Stimulated activated CD8-positive, alpha-beta memory T cell treated with anti-CD3 and anti-CD28 coated beads, Interleukin-12 subunit alpha, Interleukin-12 subunit beta, amount 100 ng/mL, for 4 hours (primary cell): ENCODE data around the gene BAZ1A.
A peak's percentile ranks its signal among the peaks of the same experiment; 100 is the strongest.

Experiments
- DNase-seq: peaks from one replicate; pipeline ENCODE4 v3.0.0-alpha.2; 2020; ENCODE audit warnings: low read depth

Gene BAZ1A

DNA sequence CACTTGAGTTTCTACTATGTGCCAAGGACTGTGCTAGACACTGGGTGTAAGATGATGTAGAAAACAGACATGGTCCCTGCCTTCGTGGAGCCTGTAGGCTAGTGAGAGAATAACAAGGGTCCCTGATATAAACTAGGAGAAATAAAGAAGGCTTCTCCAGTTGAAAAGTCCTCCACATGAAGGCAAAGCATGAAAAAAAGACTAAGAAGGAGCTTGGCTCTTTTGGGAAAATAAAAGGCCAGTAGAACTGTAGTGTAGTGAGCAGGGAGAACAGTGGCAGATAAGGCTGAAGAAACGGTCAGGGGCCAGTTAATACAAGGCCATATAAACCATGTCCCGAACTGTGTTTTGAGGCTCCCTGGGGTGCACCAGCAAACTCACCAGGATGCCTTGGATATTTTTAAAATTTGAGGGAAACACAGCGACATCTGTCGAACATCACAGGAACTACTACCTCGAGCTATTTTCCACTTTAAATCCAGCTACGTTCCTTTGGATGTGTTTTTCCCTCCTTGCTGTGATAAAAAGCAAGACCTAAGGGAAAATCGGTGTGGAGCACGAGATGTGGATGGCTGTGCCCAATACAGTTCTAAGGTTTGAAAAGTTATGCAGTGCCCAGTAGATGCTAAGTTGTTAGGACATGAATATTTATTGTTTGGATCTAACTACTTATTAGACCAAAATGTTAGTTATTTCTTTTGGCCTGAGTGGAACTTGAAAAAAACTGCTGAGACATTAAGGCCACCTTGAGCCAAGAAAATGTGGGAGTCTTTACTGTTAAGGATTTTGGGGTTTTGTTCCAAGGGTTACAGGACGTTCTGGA is 152.2 kb downstream of the BAZ1A start:
- DNase-seq: no peak

DNA sequence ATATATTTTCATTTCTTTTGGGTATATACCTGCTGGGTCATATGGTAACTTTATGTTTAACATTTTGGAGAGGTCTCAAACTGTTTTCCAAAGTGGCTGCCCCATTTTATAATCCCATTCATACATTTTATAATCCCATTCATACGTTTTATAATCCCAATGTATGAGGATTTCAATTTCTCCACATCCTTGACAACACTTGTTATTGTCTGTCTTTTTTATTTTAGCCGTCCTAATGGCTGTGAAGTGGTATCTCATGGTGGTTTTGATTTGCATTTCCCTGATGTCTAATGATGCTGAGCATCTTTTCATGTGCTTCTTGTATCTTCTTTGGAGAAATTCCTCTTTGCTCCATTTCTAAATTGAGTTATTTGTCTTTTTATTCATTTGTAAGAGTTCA is 154.0 kb downstream of the BAZ1A start:
- no peak for DNase-seq

DNA sequence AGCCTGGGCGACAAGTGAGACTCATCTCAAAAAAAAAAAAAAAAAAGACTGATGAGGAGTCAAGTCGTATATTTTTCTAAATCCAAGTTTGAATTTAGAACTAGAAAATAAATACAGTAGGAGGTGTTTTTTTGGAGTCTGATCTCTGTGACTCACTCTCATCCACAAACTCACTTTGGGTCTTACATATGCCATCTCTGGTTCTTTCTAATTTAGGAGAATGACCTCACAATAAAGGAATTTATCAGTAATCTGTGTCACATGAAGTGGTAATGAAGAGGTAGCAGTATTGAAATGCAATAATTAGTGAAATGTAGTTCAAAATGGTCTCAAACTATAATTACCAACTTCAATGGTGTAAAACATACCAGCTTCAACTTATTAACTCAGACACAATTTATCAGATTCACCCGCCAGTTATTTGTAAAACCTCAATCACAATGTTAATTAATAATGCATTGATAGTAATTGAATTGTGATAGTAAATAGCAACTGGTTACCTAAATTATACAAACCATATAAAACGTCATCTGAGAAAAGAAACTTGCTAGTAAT is 156.3 kb downstream of the BAZ1A start:
- DNase-seq: no peak

DNA sequence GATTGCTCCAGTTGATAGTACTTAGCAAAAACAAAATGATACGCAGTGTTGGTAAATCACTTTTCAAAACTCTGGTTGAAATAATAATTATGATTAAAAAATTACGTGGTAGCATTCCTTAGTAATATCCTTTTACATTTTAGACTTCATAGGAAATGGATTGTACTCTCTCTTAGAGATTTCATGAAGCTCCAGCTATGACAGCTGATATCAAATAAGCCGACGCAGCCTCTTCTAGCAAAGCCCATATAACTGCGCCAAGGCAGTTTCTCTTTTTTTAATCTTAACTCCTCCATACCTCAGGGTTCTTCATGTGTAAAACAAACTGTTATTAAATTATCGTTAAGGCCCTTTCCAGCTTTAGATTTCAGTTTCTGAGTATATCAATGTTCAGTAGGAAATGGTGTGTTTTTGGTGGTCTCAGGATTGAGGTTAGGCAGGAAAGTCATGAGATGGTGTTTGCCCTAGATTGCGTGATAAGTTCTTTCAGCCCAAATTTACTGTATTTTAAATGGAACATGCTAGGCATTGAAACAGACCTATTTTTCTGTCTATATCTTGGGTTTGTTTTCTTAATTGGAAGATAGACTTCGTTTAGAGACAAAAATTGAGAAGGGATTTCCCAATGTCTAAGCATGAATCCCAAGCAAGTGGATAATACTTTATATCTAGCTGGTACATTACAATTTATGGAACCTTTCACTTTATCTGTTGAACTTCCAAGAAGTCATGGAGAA is 159.9 kb downstream of the BAZ1A start:
- DNase-seq: no peak

DNA sequence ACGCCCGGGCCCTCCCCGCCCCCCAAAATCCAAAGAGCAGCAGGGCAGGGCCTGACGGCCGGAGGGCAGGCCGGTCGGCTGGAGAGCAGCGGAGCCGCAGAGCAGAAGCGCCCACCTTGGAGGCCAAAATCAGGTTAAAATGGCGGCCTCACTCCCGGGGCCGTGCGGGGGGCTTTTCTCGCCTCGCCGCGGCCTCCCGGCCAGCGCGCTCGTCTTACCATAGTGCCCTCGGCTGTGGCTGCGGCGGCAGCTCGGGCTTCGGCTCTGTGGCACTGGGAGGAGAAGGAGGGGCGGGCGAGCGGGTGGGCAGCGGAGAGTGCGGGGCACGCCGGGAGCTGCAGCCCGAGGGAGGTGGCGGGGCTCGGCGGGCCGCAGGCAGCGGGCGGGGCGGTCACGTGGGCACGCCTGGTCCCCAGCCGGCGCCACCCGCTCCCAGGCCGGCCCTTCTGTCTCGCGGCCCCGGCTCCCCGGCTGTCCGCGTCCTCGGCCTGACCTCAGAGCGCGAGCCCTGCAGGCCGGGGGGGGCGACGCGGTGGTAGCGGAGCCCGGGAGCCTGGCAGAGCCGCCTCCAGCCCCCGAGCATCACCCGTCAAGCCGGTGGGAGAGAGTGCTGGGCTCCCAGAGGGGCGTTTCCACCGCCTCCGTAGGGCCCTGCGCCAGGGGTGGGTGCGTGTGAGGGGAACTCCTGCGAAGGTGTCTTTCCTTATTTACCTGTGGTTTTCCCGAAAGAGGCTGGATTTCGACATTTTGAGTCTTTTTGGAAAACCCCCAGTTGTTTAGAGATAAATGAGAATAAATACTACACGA is 160.6 kb downstream of the BAZ1A start, which contains the start of gene CFL2:
TSS of gene CFL2 (minus strand) at position 274 of the 807 bp plus-strand sequence. CDS start at position 221, 53 bp downstream.
- peak; percentile 58 for DNase-seq

DNA sequence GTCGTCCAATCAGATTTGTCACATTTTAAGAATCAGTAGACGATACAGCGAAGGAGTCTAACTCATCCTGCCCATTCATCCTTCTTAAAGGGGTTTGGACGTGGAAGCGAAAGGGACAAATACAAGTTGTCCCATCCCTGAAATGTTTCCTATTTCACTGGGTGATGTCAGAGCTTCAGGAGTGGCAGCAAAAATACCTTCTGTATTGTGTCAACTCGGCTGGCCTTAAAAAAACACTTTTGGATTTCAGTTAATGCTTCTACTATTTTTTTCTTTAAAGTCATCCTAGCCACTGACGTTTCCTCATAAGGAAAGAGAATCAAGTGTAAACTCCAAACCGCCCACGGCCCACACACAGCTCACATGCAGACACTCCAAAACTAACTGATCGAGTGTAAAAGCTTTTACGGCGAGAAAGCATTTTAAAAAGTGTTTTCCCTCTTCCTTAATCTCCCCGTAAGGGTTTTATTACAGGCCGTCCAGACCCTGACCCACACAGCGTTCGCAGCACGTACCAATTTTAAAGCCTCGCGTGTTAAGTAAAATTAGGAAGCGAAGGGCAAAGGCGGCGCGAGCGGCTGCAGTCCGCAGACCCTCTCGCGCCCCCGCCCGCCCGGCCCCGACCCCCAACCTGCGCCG is 161.4 kb downstream of the BAZ1A start:
- DNase-seq: no peak

DNA sequence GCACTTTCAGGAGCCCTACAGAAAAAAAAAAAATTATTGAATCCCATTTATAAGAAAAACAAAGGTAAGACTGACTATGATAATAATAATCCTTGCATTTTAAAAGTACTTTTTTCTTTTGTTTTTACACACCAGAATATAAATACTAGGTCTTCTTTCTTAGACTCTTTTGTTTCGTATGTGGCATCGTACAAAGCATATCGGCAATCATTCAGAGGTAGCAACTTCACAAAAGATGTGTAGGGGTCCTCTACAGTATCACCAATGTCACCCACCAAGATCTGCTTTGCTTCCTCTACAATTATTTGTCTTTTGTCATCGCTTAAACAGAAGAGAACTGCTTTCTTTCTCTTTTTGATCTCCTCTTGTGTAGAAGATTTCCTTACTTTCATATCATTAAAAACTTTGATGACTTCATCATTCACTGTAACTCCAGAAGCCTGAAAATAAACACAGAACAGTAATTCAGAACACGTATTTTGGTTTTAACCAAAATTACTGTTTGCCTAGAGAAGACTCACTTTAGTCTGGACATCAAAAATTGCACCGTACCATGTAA is 162.0 kb downstream of the BAZ1A start:
- no peak for DNase-seq

DNA sequence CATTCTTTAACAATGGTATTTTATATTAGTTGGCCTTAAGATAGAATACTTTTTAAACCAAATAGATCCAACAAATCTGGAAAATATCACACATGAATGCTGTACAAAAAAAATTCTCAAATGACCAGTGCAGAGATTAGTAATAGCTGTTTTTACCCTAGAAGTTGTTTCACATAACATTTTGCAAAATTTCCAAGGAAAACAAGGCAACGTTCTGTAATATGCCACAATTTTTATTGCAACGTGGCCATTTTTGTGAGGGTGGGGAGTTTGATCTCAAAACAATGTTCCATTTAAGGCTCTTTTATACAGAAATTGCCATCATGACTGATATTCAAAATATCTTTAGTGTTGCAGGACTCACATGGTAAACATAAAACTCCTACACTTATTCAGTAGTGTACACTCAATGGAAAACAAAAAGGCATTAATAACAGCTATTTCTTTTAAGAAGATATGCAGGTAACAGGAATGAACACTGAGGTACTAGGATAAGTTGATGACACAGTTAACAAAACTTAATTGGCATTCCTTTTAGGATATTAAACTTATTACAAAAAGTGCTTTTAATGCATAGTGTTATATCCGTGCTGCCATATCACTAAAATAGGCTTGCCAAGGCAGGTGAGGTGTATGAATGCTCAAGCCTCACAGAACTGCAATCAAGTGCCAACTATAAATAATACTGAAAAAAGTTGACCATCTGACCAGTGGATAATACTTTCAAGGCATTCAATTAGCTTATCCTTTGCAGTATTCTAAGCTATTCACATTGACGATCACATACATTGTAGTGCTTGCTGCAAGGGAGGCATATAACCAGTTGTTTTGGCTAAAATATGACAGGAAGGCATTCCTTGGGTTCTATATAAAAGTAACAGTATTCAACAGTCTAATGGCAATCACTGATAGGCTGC is 163.1 kb downstream of the BAZ1A start:
- no peak for DNase-seq

DNA sequence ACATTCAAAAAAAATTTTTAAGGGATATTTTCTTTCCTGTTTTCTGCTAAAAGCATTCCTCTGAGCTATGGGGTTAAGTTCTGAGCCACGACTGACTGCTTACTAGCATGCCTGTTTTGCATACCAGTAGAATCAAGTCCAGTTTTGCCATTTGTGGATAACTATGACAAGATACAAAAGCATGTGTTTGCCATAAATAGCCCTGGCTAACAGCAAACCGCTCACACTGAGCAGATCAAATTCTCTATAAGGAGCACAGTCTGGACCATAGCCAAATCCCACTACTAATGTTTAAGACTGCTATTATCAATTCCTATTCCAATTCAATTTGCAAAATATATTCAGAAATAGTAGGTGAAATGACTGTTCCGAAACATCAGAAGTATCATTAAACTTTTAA is 164.0 kb downstream of the BAZ1A start:
- no peak for DNase-seq

DNA sequence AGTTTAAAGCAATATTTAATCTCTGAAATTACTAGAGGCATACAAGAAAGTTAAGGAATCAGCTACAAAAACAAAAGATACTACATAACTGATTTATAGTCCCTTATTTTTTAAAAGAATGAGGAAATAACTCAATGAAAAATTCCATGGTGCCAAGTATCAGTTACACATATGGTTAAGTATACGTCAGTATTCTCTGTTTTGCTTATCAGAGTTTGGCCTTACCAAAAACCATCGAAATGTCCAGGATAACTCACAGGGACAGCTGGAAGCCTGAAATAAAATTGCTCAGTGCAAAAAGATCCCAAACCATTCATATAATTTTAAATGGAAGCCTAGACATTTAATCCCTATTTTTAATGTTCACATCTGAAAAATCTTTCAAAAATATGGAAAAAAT is 164.4 kb downstream of the BAZ1A start:
- no peak for DNase-seq

DNA sequence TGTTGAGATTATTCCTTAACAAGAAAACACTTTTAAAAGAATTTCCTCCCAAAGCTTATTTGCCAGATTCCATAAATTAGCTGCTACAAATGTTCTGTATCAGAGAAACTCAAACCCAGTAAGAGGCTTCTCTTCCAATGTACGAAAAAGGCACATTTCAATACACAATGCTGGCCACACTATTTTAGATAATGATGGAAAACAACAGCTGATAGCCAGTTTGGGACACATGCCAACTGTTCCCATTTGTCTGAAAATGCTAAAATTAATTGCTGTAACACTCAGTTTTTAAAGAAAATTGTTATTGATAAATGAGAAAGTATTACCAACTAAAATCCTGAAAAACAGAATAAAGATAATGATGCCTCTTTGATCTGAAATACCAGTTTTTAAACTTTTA is 165.2 kb downstream of the BAZ1A start:
- DNase-seq: no peak

DNA sequence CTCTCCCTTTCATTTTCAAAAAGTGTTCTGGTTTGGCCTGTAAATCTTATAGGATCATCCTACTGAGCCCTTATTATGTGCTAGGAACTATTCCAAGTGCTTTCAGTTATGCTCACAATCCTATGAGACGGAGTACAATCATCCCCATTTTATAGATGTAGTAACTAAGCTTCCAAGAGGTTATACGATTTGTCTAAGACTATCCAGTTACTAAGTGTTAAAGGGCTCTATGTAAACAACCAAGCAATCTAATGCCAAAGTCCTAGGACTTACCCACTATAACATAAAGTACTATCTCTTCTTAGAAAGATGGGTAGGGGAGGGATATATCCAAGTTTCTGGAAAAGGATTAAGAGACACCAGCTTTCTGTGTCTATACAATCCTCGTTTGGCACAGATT is 167.4 kb downstream of the BAZ1A start:
- no peak for DNase-seq
